Activated T-helper 1 cell treated with Interleukin-2 at 50 U/mL for 16 hours (primary cell): ENCODE data around the gene NUDT14.
A peak's percentile ranks its signal among the peaks of the same experiment; 100 is the strongest.

Experiments used
- DNase-seq: peaks from one replicate; pipeline ENCODE4 v3.0.0-alpha.2; 2020; ENCODE audit warnings: low read depth

The NUDT14 gene

DNA sequence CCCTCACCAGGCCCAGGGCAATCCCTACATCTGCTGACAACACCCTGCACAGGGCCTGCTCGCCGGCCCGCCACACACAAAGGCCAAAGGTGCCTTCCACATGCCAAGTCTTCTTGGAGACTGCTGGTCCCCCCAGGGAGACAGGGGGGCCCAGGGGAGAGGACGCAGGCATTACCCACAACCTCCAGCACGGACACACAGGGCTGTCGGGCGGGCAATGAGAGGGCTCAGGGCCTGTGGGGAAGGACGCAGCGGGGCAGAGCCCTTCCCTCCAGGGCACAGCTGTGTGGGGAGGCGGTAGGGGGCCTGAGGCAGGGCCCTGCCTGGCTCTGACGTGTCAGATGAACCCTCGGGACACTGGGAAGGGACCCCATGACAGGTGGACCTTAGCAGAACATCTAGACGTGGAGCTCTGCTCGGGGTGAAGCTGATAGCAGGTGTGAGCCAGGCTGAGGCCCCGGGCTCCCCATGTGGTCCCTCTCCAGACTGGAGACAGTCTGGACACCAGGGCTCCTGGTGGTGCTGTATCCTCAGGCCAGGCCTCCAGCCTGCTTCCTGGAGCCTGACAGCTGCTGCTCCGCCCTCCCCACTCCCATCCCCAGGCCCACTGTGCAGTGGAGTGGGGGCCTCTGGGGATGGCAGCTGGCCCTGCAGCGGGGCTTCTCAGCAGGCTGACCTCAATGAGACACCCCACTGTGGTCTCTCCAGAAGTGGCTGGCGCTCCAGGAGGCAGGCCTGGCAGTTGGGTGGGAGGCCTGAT is 31.6 kb upstream of the NUDT14 start:
- DNase-seq, result no peak

DNA sequence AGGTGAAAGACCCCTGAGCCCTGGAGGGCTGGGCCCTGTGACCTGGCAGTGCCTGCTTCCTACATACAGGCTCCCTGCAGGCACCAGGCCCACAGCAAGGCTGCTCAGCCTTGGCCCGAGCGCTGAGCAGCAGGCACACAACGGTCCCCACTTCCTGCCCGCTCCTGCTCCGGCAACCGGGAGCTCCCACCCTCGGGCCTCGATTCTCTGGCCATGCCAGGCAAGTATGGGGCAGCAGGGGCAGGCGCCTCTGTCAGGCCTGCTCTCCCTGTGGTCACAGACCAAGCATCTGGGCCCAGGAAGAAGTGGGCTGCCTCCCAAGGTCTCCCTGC is 30.6 kb upstream of the NUDT14 start:
- DNase-seq, result no peak

DNA sequence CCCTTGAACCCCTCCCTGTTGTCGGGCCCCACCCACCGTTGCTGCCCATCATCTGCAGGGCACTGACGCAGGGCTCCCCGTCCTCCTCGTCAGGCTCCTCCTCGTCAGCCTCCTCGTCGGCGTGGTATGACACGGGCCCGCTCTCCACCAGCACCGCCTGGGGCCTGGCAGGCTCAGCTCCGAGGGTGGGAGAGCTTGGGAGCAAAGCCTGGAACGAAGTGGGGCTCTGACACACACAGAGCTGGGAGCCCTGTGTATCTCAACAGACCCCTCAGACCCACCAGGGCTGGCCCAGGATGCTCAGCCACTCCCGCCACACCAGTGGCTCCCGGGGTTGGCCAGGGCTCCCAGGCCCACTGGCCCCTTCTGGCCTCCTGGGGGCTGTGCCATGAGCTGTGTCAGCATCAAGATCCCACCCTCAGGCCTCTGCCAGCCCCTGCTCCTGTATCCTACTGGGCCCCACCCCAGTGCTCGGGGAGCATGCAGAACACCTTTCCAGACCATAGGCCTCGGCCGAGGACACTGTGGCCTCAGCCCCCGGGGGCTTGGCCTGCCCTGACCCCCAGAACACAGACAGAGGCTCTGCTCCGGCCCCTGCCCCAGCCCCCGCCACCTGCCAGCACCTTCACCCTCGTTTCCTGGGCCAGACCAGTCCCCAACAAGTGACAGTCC is 30.1 kb upstream of the NUDT14 start:
- no peak for DNase-seq

DNA sequence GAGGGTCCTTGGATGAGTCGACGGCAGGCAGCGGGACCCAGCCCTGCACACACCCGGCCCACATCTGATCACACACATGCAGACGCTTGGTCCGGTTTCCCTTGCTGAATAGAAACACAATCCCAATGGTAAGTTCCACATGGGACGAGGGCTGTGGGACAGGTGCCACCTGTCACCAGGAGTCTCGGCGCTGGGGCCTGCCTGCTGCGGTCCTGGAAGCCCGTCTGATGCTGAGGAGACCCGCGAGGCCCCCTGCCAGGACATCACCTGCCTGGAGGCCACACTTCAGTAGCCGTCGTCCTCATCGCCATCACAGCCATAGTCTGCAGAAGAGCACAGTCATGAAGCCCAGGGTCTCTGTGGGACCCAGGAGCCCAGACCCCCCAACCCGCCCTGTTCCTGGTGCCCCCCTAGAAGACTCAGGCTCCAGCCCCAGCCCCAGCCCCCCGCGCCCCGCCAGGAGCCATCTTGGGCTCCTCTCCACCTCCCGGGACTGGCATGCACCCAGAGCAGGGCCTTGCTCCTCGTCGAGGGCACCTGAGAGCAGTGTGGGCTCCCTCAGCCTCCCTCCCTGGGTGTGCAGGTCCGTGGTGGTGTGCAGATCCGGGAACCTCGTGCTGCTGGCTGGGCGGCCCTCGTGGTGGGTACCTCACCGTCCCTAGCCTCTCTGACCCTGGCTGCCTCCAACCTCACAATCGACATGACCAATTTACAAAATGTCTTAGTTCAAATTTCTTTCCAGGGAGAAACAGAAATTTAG is 29.3 kb upstream of the NUDT14 start:
- DNase-seq, result no peak

DNA sequence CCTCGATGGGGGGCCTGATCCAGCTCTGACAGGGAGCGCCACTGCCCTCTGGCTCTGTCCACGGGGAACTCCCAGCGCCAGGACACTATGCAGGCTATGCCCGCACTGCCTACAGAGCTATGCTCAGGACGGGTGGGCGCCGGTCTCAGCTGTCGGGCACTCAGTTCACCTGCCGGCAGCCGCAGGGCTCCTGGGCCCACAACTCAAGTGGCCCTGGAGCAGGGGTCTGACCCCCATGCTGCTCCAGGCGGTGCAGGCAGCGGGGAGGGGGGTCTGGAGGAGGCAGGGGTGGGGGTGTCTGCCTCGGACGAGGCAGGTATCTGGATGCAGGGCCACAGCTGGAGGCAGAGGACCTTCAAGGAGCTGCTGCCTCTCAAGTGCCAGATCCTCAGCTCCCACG is 28.5 kb upstream of the NUDT14 start:
- no peak for DNase-seq

DNA sequence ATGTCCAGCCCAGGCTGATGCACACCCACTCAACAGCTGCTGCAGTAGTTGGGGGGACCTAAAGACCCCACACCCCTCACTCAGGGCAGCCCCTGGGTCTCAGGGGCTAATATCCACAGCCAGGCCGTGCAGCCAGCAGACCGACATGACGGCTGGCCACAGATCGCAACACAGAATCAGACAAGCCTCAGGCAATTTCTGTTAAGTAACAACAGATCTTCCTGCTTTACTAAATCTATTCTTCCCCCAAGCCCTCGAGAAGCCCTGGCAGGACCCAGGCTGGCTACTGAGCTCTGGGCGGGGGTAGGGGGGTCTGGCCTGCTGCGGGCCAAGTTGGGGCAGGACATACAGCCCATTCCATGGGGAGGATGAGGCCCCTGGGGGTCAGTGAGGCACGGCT is 28.0 kb upstream of the NUDT14 start:
- no peak for DNase-seq

DNA sequence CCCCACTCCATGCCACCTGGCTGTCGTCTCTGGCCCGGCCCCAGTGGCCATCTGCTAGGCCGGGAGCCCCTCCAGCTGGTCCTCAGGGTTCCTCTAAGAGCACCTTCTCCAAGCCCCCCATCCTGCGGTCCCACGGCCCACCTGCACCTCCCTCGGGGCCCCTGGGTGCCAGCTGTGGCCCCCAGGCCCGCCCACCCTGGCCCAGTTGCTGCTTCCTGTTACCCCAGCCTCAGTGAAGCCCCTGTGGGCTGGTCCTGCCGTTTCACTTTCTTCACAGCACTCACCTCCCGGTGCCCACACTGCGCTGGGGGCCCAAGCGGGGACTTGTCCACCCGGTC is 27.6 kb upstream of the NUDT14 start:
- DNase-seq, result no peak

DNA sequence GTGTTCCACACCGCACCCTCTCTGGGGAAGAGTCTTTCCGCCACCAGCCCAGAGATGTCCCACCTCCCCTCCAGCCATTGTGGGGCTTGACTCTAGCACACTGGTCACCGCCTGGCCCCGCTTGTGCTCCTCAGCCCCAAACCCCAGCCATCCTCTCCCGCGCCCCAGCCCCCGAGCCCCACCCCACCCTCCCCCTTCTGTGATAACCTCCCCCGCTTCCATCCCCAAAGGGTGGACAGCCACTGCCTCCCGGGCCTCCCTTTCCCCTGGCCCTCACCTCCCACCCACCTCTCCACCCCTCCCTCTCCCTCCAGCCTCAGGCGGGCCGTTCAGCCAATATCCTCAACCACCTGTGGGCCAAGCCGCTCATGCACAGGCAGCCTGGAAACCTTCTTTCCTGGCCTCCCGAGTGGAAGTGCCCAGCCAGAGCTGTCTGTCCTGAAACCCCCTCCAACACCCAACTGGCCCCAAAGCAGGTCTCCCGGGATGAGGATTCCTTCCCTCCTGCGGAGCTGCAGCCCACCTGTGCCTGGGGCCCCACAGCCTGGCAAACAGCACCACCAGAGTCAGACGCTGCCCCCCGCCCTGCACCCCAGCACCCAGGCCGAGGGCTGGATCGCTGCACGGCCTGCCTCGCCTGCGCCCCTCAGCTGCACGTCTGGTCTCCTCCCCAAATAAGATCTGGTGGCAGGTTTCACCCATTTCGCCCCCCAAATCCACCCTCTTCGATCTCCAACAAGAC is 27.1 kb upstream of the NUDT14 start:
- no peak for DNase-seq

DNA sequence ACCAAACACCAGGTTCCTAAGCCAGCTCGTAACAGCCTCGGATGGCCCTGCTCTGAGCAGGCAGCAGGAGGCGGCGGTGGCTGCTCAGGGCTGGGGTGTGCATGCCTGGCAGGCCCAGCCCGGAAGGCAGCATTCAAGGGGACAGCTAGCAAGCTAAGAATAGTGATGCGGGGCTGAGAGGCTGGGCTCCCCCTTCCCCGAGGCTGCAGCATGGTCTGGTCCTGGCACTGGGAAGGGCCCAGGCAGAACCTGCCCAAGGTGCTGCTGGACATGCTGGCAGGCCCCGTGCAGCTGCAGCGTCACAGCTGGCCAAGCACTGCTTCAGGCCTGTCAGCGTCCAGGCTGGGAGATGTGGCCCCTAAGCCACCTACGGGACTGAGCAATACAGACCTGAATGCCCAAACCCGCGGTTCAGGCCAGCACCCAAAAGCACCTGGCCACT is 26.4 kb upstream of the NUDT14 start:
- DNase-seq, result no peak

DNA sequence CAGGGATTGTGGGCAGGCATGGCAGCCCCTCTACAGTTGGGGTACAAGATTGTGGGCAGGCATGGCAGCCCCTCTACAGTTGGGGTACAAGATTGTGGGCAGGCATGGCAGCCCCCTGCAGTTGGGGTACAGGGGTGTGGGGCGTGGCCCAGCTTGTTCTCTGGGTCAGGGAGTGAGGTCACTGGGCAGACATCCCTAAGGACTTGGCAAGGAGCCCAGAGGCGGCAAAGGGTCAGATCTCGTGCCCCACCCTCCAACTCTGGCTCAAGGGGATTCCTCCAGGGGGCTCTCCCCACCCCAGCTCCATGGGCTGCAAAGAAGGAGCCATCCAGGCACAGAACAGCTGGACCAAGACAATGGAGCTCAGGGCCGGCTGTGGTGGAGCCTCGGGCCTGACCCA is 25.8 kb upstream of the NUDT14 start:
- DNase-seq, result no peak

DNA sequence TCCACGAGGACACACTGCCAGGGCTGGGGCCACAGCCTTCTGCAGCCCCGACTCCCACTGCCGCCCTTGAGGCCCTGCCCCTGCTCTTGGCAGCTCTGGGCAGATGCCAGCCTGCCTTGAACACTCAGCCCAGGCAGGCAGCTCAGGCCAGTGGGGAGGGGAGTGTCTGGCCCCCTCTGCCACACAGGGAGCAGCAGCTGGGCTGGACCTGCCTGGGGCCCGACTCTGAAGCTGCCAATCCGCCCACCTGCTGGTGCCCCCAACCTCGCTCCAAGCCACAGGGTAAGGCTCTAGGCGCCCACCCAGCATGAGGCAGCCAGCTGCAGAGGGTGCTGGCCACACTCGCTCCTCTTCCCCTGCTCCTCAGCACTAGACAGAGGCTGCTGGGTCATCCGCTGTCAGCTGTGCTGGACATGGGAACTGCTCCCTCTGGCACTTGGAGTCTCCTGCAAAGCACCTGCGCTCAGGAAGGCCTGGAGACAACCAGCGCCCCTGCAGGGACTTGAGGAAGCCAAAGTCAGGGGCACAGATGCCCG is 24.6 kb upstream of the NUDT14 start:
- no peak for DNase-seq

DNA sequence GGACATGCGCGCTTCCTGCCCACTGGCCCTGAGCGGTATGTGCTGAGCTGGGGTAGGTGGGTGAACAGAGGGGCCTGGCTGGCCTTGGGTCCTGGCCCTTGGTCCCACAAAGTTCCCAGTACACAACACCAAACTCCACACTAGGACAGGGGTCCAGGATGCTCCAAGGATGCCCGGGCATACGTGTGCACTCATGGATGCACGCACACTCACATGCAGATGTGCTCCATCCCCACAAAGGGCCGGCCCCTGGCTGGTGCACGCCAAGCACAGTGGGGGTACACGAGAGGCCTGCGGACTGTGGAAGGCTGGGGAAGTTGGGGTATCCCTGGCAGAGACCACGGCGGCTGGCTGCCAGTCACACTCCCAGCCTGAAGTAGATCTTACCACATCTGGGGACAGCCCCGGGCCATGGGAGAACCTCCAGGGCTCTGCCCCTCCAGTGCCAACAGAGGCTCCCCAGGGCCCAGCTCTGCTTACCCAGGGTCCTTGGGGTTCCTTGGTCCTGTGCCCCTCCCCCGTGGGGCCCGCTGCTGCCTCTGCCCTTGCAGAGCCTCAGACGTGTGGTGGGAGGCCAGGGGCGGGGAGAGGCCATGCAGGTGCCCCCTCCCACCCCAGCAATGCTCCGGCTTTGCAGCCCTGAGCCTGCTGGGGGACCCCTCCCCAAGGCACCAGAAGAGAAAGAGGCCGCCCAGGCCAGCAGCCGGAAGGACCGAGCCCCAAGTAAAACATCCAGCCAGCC is 24.0 kb upstream of the NUDT14 start:
- no peak for DNase-seq

DNA sequence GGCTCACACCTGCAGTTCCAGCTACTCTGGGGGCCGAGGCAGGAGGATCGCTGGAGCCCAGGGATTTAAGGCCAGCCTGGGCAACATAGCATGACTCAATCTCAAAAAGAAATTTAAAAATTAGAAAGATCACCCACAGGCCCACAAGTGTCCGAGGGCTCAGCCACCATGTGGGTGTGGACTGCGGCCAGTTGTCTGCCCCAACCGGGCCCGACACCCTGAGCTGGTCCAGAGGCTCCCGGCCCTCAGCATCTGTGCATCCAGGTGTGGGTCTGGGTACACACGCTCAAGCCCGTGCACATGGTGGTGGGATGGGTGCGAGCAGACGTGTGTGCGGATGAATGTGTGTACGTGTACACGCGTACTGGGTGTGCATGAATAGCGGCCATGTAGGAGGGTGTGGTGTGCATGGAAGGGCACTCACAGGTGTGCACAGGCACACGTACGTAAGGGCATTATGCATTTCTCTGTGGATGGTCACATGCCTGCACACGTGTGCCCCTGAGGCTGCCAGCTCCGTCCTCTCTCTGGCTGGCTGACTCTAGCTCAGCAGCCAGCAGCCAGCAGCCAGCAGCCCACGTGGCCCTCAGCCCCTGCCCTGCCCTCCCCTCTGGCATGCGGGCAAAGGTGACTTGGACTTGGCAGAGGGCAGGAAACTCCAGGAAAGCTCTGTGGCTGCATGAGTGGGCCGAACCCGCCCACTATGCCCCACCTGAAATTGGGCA is 23.3 kb upstream of the NUDT14 start:
- DNase-seq, result no peak

DNA sequence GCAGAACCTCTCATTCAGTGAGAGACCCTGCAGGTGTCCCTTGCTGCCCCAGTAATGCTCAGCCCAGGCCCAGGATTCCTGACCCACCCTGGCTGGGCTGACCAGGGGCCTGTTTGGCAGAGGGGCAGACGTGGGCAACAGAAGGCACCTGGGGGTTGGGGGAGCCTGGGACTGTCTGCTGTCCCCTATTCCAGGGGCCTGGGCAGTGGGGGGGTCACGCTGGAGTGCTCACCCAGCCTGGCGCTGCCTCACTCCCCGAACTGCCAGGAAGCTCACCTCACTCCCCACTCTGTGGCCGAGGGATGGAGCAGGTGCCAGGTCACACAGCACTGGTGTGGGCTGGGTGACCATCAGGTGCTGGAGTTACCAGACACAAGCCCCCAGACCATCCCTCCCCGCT is 22.6 kb upstream of the NUDT14 start:
- DNase-seq, result no peak

DNA sequence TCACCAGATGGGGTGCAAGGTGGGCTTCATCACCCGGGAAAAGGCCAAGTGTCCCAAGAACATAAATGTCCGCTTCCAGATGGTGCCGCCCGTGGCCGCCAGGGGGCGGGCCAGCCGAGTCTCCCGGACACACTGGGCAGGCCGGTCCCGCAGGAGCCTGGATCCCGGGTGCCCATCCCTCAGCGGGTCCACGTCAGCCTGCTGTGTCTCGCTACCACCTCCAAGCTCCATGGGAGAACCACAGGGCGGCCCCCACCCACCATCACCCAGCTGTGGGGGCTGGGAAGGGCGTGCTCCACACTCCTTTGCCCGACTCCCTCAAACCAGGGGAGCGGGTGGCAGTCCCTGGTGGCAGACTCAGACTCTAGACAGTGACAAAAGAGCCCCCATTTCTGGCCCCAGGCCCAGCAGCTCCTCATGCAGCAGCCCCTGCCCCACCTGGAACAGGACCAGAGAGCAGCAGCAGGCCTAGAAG is 22.0 kb upstream of the NUDT14 start:
- DNase-seq, result peak; percentile 49

DNA sequence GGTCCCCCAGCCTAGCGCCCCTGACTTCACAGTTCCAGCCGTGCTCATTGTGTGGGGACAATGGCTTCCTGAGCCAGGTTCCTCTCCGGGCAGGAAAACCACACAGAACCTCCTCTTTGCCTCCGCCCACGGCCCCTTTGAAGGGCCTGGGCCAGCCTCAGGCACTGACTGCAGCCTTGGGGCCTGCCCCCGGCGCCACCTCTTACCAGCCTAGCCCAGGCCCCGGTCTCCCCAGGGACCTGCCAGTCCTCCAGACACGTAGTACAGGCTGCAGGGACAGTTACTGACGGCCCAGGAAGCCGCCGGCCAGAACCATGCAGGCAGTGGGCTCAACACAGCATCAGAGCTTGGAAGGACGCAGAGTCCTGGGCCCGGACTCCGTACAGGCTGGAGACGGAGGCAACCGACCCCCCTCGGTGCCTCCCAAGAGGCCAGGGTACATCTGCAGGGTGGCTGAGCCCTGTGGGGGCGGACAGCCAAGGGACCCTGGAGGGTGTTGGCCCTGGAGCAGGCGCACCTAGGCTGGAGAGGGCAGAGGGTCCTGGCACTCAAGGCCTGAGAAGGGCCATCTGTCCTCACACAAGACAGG is 20.9 kb upstream of the NUDT14 start:
- no peak for DNase-seq

DNA sequence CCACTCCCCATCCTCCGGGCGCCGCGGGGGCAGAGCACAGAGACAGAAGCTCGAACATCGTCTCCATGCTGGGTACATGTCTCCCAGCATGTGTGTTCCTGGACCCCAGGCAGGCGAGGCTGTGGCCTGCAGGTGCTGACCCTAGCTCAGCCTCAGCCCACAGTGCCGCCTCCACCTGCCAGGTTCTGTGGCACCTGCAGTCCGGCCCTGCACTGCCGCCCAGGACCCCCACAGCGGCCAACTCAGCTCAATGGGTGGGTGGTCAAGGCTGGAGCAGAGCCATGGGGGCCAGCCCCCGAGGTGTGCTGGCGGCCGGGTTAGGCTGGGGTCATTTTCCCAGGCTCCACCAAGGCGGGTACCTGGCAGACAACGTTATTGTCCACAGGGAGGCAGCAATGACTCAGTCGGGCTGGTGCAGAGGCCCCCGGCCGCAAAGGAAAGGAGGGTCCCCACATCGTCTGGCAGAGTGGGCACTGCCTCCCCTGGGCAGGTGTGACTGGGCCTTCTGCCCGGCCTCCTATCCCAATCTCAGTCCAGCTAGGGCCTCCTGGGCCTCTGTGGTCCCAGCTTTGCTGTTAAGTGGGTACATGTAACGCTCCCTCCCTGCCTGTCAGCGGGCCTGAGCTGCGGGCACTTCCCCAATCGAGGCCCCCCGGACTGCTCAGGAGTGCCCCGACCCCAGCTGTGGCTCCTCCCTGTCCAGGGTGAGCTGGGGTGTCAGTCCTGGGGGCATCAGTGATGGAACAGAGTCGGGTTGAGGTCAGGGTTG is 20.2 kb upstream of the NUDT14 start:
- DNase-seq, result no peak

DNA sequence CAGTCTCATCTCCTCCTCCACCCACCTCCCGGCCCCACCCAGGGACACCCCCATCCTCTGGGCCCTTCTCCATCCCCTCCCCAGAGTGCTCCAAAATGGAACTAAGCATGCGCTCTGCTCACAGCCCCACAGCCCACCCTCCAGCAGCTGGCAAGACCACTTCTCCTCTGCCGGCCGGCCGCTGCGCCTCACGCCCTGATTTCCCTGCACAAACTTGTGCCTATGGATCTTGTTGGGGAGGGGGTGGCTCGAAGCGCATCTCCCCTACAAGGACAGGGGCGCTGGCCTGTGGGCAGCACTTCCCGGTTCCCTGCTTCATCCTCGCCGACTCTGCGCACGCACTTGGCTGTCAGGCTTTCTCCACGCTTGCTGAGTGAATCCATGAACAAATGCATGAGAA is 19.5 kb upstream of the NUDT14 start:
- no peak for DNase-seq

DNA sequence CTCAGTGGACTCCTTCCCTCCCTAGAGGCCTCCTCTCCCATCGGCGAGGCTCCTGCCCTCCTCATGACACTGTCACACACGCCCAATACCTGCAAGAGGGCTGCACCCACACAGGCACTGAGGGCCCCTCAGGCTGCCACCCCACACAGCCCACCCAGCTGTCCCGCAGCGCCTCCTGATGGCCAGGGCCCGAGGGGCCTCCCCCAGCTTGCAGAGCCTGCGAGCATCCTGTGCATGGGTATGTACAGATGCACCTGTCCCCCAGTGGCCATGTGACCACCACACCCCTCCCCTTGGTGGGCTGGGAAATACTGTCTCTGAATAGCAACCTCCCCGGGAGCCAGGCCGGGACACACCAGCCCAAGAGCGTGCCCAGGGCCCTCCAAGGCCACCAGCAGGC is 19.0 kb upstream of the NUDT14 start:
- no peak for DNase-seq

DNA sequence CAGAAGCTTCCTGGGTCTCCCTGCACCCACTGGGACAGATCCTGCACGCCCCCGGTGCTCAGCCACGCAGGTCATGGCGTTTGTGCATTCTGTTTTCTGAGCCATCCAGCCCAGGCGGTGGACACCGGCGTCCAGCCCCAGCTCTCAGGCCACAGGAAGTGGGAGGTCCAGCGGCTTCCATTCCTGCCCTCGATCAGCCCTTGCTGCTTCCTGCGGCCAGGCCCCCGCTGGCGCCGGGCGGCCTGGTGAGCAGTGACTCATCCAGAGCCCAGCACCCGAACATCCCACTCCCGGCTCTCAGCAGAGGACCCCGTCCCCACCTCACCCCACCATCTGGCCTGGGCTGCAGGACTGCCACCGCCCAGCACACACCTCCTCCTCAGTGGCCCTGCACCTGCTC is 18.0 kb upstream of the NUDT14 start:
- no peak for DNase-seq
